HG03521 (cell line): ENCODE data around the gene SEC63.
"Not testable (repeated sequence)": the region's sequence is repeated elsewhere in the genome, so short reads cannot be mapped to it uniquely, and the experiment has no call there.

Source experiments
- ATAC-seq: cut with Tn5 transposase; IDR thresholded peaks from one replicate; pipeline ENCODE4 v1.9.1; 2021; ENCODE audit warnings: mild to moderate bottlenecking, moderate library complexity; ENCODE audit not compliant: unreplicated experiment

SEC63 gene

DNA sequence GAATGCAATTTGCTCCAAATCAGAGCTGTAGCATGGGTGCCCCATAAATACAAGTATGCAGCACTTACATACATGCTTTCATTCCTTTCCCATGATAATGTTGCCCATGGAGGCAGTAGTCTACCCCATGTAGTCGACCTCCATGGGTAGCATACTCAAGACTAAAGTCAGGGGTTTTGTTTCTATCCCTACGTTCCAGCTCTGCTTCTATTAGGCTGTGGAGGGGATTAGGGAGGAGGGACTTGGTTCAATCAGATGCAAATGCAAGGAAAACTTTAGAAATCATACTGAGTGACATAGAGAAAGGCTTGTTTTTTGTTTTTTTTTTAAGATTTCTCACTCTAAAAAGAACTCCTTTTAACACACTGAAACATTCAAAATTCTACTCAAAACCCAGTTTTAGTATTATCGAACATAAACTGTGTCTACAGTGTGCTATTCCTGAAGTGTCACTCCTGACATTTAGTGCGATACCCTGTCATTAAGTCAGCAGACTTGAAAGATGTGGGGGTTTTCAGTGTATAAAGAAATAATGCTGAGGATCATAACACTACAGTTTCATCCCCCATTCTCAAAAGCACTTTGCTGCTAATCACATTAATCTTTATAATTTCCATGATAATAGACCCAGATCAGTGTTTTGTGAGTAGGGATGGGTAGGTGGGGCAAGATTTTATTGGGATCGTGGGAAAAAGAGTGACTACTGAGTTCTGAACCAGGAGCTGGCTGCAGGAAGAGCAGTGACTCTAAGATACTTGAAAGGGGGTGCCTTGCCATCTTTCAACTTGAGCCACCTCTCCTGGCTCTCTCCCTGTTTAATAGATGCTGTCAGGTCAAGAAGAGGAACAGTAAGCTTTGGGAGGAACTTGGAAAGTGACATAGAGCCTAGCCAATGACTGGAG, 93.5 kb downstream of the SEC63 start:
- no peak for ATAC-seq

GRCh38 chr6:107862383-107862782, 95.6 kb downstream of the SEC63 start:
- no peak for ATAC-seq

- ATAC-seq: not testable (repeated sequence)
These were observed 97.0 kb downstream of the SEC63 start for GRCh38 chr6:107860963-107861362.

DNA sequence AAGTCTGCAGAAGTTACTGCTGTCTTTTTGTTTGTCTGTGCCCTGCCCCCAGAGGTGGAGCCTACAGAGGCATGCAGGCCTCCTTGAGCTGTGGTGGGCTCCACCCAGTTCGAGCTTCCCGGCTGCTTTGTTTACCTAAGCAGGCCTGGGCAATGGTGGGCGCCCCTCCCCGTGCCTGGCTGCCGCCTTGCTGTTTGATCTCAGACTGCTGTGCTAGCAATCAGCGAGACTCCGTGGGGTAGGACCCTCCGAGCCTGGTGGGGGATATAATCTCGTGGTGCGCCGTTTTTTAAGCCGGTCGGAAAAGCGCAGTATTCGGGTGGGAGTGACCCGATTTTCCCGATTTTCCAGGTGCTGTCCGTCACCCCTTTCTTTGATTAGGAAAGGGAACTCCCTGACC, 97.9 kb downstream of the SEC63 start:
- ATAC-seq: not testable (repeated sequence)

DNA sequence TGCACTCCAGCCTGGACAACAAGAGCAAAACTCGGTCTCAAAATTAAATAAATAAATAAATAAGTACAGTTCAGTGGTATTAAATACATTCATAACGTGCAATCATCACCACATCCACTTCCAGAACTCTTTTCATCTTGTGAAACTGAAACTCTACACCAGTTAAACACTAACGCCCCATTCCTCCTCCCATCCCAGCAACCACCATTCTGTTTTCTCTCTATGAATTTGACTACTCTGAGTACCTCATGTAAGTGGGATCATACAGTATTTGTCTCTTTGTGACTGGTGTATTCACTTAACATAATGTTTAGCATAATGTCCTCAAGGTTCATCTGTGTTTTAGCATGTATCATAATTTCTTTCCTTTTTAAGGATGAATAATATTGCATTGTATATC, 104.8 kb downstream of the SEC63 start:
- no peak for ATAC-seq

- no peak for ATAC-seq
These were observed 108.7 kb downstream of the SEC63 start for GRCh38 chr6:107849325-107849724.

DNA sequence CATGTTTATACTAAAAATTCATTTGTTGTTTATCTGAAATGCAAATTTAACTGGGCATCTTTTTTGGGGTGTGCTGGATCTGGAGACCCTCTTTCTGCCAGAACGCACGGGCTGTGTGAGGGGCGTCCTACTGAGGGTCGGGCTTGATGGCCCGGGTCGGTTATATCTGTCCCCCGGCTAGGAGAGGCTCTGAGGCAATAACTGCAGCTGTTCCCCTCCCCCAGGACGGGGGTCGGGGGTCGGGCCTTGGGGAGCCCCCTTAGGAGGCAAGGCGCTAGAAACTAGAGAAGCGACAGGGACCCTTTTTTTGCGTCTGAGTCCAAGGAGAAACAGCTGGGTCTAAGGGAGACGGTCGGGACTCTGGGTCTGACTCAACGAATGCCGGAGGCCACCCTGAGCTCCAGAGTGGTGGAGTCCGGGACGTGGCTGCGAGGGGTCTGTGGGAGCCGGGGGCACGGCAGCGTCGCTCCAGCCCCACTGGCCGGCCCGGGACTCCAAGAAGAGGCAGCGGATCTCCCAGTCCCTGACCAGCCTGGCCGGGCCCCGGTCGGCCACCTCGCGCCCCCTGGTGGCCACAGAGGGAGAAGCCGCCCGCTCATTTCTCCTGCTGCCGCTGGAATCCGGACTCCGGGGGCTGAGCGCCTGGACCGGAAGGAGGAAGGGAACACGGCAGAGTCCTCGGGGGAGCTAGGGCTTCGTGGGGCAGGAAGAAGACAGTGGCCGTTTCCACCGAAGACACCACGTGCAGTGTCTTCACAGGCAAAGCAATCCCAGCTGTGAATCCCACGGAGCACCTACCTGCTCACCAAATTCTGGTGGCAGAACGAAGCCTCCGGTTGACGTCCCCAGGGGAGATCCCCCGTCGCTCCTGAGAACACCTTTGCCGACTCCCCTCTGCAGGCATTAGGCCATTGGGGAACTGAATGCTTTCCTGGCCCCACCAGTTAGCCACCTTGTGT, 109.9 kb downstream of the SEC63 start:
- peak; percentile 67 for ATAC-seq

- no peak for ATAC-seq
These were observed 111.7 kb downstream of the SEC63 start for GRCh38 chr6:107846262-107846795.

GRCh38 chr6:107845777-107846176, 112.2 kb downstream of the SEC63 start:
- no peak for ATAC-seq

- ATAC-seq: no peak
These were observed 114.6 kb downstream of the SEC63 start for GRCh38 chr6:107843400-107843799.

DNA sequence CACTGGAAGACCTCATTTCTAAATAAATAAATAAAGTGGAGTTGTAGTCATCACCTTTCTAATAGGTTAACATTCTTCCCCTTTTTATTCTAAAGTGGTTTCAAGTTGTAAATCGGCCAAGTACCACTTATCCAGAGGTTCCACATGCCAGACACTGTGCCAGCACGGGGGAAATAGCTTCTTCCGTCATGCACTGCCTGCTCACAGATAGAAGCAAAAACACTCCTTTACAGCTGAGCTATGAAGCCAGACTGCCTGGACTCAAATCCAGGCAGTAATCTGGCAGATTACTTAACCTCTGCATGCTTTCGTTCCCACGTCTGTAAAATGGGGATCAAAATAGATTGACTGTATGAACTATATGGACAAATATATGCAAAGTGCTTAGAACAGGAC, 116.7 kb downstream of the SEC63 start:
- ATAC-seq: no peak

GRCh38 chr6:107840636-107841274, 117.3 kb downstream of the SEC63 start:
- no peak for ATAC-seq

- ATAC-seq: no peak
These were observed 124.9 kb downstream of the SEC63 start for GRCh38 chr6:107833136-107833535.

- no peak for ATAC-seq
These were observed 125.6 kb downstream of the SEC63 start for GRCh38 chr6:107832151-107833056.

- ATAC-seq: no peak
These were observed 127.9 kb downstream of the SEC63 start for GRCh38 chr6:107830060-107830459.

DNA sequence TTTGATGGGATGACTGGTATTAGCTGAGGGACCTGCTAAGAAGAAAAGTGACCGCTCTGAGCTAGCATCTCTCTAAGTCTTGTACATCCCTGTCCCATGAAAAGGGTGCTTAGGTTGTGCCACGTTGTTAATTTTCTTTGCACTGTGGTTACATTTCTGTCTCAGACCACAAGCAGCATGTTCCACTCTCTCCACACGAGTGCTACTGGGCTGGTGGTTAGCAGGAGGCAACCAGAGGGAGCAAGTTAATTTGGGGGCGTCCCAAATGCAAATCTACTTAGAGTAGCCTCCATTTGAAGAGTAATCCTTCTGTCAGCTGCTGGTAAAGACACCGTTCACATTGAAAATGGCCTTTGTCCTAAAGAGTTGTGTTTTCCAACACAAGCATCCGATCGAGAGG, 130.5 kb downstream of the SEC63 start:
- no peak for ATAC-seq

- no peak for ATAC-seq
These were observed 134.9 kb downstream of the SEC63 start for GRCh38 chr6:107823047-107823557.

GRCh38 chr6:107822176-107823046, 135.6 kb downstream of the SEC63 start:
- ATAC-seq: no peak

- no peak for ATAC-seq
These were observed 136.4 kb downstream of the SEC63 start for GRCh38 chr6:107821591-107821990.
